Omental fat pad (tissue), 4 donors: ENCODE data around the gene TRIM38. TPM values are rescaled to one million over a fixed set of nuclear protein-coding genes. Genes with fewer than 3 reads are reported as not detected.
"Not testable (repeated sequence)": the region's sequence is repeated elsewhere in the genome, so short reads cannot be mapped to it uniquely, and the experiment has no call there.

ENCODE experiments used
- ATAC-seq: fragments of 150-250 bp; one replicate; pipeline ENCODE4 v1.9.1; 2016; ENCODE audit warnings: mild to moderate bottlenecking, moderate library complexity; ENCODE audit not compliant: low FRiP score
- DNase-seq: peaks from one replicate; pipeline ENCODE4 v3.0.0-alpha.2; 2019; ENCODE audit warnings: low spot score
- CTCF ChIP-seq, 3 donors: fragments of 450-650 bp; IDR thresholded peaks; one replicate each; pipeline ENCODE4 v1.5.1; 2016 to 2017; ENCODE audit warnings: antibody characterized with exemption in 3 of 3, mild to moderate bottlenecking in 3 of 3, moderate library complexity in 2 of 3
- total RNA-seq, 4 donors: library from RNA; depleted of rRNA; stranded (reverse); fragments of >200 nt; gene quantifications; one replicate each; pipeline ENCODE4 v1.1.0, GENCODE V29; 2016

Gene TRIM38
- total RNA-seq, 4 donors from 2014 or later = 7.8 to 21.6 (median 11.7) TPM

- ATAC-seq = no peak
- DNase-seq = no peak
- TF ChIP-seq CTCF (IDR thresholded peaks at IDR 0.05) = no peak
Measured at GRCh38 chr6:25984265-25984664, 21.7 kb downstream of the TRIM38 start.

- no peak for ATAC-seq
Measured at GRCh38 chr6:25987845-25988244, 25.2 kb downstream of the TRIM38 start.

DNA sequence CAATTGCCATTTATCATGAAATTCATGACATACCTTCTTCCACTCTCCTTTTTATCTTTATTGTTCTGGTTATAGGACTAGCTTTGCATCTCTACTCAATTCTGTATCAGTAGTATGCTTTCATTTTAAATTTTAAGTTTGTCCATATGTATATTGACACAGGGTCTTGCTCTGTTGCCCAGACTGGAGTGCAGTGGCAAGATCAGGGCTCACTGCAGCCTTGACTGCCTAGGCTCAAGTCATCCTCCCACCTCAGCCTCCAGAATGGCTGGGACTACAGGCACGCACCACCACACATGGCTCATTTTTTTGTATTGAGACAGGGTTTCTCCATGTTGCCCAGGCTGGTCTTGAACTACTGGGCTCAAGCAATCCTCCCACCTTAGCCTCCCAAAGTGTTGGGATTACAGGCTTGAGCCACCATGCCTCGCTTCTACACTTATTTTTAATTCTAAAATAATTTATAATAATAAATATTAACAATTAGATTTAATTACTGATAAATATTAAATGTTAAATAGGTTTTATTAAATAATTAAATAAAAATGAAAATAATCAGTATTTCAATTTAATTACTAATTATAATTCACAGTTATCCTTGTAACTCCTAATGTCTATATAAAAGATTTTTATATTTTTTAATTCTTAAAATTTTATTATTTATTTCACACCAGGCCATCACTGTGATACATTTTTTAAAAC lies 27.7 kb downstream of the TRIM38 start:
- ATAC-seq (no peak), DNase-seq (no peak)
- no peak for TF ChIP-seq CTCF (IDR thresholded peaks at IDR 0.05)

More at GRCh38 chr6:25987845-25988244, 25.2 kb downstream of the TRIM38 start:
- no peak for DNase-seq
- TF ChIP-seq CTCF (IDR thresholded peaks at IDR 0.05) = no peak

DNA sequence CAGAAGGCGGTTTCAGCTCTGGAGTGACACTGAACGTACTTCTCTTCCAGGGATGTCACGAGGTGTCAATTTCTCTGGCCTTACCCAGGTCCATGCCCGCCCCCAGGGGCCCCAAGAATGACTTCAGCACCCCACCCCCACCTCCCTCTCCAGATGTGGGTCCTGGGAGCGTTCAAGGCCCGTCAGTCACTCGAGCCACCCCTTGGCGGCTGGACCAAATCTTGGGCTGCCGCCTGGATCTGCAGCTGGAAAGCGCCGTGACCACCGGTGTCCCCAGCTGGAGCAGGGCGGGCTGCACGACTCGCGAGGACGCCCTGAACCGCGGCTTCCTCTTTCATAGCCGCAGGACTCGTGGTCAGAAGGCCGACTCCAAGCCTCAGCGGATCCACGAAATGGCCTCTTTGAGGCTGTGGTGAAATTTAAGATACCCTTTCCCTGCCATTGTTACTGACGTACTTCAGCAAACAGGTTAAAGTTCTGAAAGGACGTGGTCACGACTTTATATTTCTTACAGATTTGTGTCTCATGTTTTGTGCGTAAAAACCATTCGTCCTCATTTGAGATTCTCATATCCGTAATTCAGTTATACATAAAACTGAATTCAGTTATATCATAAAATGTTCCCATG lies 29.3 kb downstream of the TRIM38 start:
- TF ChIP-seq CTCF (IDR thresholded peaks at IDR 0.05) = no peak

DNA sequence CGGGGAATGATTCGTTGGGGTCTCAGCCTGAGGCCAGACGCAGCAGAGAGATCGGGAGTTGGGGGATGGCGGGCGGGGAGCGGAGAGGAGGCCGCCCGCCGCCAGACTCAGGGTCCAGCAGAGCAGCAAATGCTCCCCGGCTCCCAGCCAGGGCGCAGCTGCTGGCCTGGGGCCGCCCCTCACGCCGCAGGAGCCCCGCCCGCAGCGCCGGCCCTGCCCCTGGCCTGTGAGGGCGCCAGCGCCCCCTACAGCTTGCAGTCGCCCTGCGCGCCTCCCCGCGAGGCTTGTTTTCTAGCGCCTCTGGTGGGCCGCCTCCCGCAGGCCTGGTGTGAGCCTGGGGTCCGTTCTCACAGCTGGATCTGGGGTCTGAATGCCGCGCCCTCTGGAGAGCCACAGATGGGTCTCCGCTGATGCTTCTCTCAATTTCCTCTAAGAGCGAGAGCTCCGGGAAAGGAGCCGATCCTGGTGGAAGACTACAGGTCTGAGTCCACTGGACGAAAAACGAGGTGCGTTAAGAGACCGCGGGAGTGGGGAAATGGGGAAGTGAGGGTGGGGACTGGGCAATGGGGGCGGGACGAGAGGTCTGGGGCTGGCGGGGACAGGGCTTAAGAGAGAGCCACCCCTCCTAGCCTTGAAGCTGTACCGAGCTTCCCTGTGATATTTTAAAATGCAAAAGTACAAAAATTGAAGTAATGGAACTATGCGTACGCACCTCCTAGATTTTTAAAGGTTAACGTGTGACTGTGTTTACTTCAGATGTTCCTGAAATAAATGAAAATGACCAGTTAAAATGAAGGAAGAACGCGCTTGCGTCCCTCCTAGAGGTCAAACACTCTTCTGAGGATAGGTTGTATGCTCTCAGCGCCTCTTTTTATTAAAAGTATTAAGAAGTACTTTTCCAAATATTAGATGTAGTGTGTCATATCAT lies 30.1 kb downstream of the TRIM38 start:
- TF ChIP-seq CTCF (IDR thresholded peaks at IDR 0.05) = peak in 2 of 3 donors; percentile 55 to 93
- DNase-seq = peak; percentile 88
- ATAC-seq = peak; percentile 100

More for the DNA sequence above, 29.3 kb downstream of the TRIM38 start:
- DNase-seq = no peak
- ATAC-seq = peak; percentile 35

- DNase-seq, ATAC-seq: not testable (repeated sequence)
Measured at GRCh38 chr6:25993341-25993684, 30.7 kb downstream of the TRIM38 start.

- no peak for ATAC-seq
- no peak for DNase-seq
Measured at GRCh38 chr6:25995507-25995906, 32.9 kb downstream of the TRIM38 start.

More at GRCh38 chr6:25995507-25995906, 32.9 kb downstream of the TRIM38 start:
- TF ChIP-seq CTCF (IDR thresholded peaks at IDR 0.05) = no peak
